ENCODE data around the gene RAD54L.

DNA sequence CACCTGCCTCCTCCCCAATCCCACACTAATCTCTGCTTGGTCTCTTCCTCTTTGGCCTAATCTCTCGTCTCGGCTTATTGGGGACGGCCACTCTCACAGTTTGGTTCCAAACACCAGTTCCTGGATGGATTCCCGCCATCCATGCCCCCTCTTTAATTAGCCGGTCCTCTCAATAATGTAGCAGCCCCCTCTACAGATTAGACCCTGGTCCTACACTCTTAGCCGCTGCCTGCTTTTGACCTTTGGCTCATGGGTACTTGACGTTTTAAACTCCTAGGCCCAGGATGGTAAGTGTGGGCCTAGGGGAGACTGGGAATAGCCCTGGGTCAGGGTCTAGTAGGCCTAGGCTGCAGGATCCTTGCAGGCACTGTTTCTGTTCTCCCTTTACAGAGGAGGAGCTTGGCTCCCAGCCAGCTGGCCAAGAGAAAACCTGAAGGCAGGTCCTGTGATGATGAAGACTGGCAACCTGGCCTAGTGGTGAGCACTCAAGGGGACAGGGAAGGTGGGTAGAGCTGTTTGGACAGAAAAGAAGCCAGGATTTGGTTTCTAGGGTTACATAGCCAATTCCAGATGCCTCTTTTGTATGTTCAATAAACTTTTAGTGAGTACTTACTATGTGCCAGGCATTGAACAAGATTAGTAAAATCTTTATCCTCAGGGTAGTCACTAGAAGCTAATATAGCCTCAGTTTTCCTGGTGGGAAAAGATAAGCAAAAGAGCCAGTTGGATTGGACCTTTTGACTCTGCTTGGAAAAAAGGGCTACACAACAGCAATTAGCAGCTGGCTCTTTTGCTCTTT, 758 bp downstream of the RAD54L start:
- TF ChIP-seq POLR2A (IDR thresholded peaks at IDR 0.05; ENCODE audit: low read depth, low read length), result no peak
- no peak for TF ChIP-seq TAF1 (IDR thresholded peaks at IDR 0.05; ENCODE audit: low read depth, low read length)

Data from GM12891 (cell line).